Measurements from ENCODE around the gene DIABLO. TPM values are rescaled to one million over a fixed set of nuclear protein-coding genes. Genes with fewer than 3 reads are reported as not detected.

The DIABLO gene
- total and polyA plus RNA-seq, 9 of the 15 experiments (the other 6 are each of a cell fraction or from before 2014, with no cell fraction given), result 37.3 to 101 (median 80.1) TPM

DNA sequence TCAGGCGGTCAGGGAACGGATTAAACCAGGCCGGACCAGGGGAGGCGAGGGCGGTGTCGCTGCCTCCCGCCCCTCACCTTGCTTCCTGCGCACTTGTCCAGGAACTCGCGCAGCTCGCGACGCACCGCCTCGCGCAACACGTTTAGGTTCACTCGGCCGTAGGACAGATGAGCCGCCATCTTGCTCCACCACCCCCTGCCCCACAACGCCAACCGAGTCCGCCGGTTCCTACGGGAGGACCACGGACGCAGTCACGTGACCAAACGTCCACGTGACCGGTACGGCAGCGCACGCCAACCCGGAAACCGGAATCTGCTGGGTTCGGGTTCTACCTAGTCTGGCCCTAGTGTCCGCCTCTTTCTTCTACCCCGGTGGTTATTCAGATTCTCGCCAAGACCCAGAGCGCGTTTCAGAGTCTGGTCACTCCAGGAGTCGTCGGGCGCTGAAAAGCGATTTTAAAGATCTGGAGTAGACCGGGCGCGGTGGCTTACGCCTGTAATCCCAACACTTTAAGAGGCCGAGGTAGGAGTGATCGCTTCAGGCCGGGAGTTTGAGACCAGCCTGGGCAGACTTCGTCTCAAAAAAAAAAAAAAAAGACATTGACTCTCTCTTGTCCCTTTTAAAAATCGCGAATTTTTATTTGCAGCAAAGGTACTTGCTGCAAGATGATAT lies 40.5 kb upstream of the DIABLO start, which contains the start of gene VPS33A (continued):
- TF ChIP-seq POLR2AphosphoS5 (IDR thresholded peaks at IDR 0.05; ENCODE audit: control insufficient read depth, insufficient read depth, low read depth, low read length) (peak; percentile 79), RNF2 (IDR thresholded peaks at IDR 0.05) (peak; percentile 65; the same call in 1 of the 2 replicates), HLTF (IDR thresholded peaks at IDR 0.05) (0 out of 2 replicates have a peak, but pooled peaks have one; percentile 45), ZFP1 (CRISPR knock-in tag; IDR thresholded peaks at IDR 0.05) (no peak), SRSF9 (IDR thresholded peaks at IDR 0.05; ENCODE audit: borderline replicate concordance, low read depth, low read length) (no peak), ADNP (tag; IDR thresholded peaks at IDR 0.05) (peak; percentile 68), ZNF316 (IDR thresholded peaks at IDR 0.05) (no peak), ZNF583 (CRISPR knock-in tag; IDR thresholded peaks at IDR 0.05) (no peak), CREM (IDR thresholded peaks at IDR 0.05; ENCODE audit: low read depth) (peak; percentile 91), NR2C1 (IDR thresholded peaks at IDR 0.05) (peak; percentile 73), NR2C1 (tag; IDR thresholded peaks at IDR 0.05) (peak; percentile 69), LARP7 (IDR thresholded peaks at IDR 0.05) (no peak), NFIC (IDR thresholded peaks at IDR 0.05) (peak; percentile 75), NFRKB (IDR thresholded peaks at IDR 0.05; ENCODE audit: low read depth) (peak; percentile 99)
- TF ChIP-seq, protein P1, sequence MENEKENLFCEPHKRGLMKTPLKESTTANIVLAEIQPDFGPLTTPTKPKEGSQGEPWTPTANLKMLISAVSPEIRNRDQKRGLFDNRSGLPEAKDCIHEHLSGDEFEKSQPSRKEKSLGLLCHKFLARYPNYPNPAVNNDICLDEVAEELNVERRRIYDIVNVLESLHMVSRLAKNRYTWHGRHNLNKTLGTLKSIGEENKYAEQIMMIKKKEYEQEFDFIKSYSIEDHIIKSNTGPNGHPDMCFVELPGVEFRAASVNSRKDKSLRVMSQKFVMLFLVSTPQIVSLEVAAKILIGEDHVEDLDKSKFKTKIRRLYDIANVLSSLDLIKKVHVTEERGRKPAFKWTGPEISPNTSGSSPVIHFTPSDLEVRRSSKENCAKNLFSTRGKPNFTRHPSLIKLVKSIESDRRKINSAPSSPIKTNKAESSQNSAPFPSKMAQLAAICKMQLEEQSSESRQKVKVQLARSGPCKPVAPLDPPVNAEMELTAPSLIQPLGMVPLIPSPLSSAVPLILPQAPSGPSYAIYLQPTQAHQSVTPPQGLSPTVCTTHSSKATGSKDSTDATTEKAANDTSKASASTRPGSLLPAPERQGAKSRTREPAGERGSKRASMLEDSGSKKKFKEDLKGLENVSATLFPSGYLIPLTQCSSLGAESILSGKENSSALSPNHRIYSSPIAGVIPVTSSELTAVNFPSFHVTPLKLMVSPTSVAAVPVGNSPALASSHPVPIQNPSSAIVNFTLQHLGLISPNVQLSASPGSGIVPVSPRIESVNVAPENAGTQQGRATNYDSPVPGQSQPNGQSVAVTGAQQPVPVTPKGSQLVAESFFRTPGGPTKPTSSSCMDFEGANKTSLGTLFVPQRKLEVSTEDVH (IDR thresholded peaks at IDR 0.05; ENCODE audit: low read depth, partially characterized antibody), result peak; percentile 95
- TF ChIP-seq, protein P2, sequence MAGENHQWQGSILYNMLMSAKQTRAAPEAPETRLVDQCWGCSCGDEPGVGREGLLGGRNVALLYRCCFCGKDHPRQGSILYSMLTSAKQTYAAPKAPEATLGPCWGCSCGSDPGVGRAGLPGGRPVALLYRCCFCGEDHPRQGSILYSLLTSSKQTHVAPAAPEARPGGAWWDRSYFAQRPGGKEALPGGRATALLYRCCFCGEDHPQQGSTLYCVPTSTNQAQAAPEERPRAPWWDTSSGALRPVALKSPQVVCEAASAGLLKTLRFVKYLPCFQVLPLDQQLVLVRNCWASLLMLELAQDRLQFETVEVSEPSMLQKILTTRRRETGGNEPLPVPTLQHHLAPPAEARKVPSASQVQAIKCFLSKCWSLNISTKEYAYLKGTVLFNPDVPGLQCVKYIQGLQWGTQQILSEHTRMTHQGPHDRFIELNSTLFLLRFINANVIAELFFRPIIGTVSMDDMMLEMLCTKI (IDR thresholded peaks at IDR 0.05; ENCODE audit: partially characterized antibody), result no peak
- TF ChIP-seq, protein P3, sequence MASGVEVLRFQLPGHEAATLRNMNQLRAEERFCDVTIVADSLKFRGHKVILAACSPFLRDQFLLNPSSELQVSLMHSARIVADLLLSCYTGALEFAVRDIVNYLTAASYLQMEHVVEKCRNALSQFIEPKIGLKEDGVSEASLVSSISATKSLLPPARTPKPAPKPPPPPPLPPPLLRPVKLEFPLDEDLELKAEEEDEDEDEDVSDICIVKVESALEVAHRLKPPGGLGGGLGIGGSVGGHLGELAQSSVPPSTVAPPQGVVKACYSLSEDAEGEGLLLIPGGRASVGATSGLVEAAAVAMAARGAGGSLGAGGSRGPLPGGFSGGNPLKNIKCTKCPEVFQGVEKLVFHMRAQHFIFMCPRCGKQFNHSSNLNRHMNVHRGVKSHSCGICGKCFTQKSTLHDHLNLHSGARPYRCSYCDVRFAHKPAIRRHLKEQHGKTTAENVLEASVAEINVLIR (CRISPR knock-in tag; IDR thresholded peaks at IDR 0.05), result peak; percentile 63
- TF ChIP-seq, protein P4, sequence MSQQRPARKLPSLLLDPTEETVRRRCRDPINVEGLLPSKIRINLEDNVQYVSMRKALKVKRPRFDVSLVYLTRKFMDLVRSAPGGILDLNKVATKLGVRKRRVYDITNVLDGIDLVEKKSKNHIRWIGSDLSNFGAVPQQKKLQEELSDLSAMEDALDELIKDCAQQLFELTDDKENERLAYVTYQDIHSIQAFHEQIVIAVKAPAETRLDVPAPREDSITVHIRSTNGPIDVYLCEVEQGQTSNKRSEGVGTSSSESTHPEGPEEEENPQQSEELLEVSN (IDR thresholded peaks at IDR 0.05; ENCODE audit: borderline replicate concordance in 1 of 2, extremely low read depth in 1 of 2, insufficient read depth in 1 of 2, insufficient read length in 1 of 2, low read depth in 1 of 2, low read length in 1 of 2, poor library complexity in 1 of 2, severe bottlenecking in 1 of 2), result peak; percentile 52 to 76
- TF ChIP-seq, protein P5, sequence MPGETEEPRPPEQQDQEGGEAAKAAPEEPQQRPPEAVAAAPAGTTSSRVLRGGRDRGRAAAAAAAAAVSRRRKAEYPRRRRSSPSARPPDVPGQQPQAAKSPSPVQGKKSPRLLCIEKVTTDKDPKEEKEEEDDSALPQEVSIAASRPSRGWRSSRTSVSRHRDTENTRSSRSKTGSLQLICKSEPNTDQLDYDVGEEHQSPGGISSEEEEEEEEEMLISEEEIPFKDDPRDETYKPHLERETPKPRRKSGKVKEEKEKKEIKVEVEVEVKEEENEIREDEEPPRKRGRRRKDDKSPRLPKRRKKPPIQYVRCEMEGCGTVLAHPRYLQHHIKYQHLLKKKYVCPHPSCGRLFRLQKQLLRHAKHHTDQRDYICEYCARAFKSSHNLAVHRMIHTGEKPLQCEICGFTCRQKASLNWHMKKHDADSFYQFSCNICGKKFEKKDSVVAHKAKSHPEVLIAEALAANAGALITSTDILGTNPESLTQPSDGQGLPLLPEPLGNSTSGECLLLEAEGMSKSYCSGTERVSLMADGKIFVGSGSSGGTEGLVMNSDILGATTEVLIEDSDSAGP (CRISPR knock-in tag; IDR thresholded peaks at IDR 0.05), result peak; percentile 60; the same call in 1 of the 2 replicates
- TF ChIP-seq, protein P6, sequence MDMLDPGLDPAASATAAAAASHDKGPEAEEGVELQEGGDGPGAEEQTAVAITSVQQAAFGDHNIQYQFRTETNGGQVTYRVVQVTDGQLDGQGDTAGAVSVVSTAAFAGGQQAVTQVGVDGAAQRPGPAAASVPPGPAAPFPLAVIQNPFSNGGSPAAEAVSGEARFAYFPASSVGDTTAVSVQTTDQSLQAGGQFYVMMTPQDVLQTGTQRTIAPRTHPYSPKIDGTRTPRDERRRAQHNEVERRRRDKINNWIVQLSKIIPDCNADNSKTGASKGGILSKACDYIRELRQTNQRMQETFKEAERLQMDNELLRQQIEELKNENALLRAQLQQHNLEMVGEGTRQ (CRISPR knock-in tag; IDR thresholded peaks at IDR 0.05), result peak; percentile 100
